GM12874 (cell line): ENCODE data around the gene PCSK4.

ENCODE experiments used
- CTCF ChIP-seq: IDR thresholded peaks from 2 replicates; pipeline ENCODE4 v1.5.1; 2011; ENCODE audit warnings: low read depth, mild to moderate bottlenecking, control low read depth, low read length, moderate library complexity; ENCODE audit not compliant: insufficient read depth

Gene PCSK4

GRCh38 chr19:1516395-1516753 is 26.2 kb upstream of the PCSK4 start:
- TF ChIP-seq CTCF = no peak

GRCh38 chr19:1514986-1515721 is 25.0 kb upstream of the PCSK4 start:
- TF ChIP-seq CTCF = no peak

- TF ChIP-seq CTCF = no peak
Measured at GRCh38 chr19:1514295-1514661, 24.1 kb upstream of the PCSK4 start.

- peak; percentile 79 for TF ChIP-seq CTCF
Measured at GRCh38 chr19:1513499-1514294, 23.5 kb upstream of the PCSK4 start.

- TF ChIP-seq CTCF = no peak
Measured at GRCh38 chr19:1512671-1513498, 22.7 kb upstream of the PCSK4 start, which contains the start of gene ADAMTSL5. Gene ADAMTSL5 (minus strand): TSS chr19:1513019. CDS start chr19:1510943, 2,076 bp downstream.

GRCh38 chr19:1511318-1512317 is 21.5 kb upstream of the PCSK4 start:
- TF ChIP-seq CTCF = no peak
